ENCODE measurements around the gene ITPR1. TPM values are rescaled to one million over a fixed set of nuclear protein-coding genes. Genes with fewer than 3 reads are reported as not detected.

Gene ITPR1
- total and polyA plus RNA-seq, 10 of the 15 experiments (the other 5 are each of a cell fraction or from before 2014, with no cell fraction given), result 12.2 to 239 (median 28.4) TPM

DNA sequence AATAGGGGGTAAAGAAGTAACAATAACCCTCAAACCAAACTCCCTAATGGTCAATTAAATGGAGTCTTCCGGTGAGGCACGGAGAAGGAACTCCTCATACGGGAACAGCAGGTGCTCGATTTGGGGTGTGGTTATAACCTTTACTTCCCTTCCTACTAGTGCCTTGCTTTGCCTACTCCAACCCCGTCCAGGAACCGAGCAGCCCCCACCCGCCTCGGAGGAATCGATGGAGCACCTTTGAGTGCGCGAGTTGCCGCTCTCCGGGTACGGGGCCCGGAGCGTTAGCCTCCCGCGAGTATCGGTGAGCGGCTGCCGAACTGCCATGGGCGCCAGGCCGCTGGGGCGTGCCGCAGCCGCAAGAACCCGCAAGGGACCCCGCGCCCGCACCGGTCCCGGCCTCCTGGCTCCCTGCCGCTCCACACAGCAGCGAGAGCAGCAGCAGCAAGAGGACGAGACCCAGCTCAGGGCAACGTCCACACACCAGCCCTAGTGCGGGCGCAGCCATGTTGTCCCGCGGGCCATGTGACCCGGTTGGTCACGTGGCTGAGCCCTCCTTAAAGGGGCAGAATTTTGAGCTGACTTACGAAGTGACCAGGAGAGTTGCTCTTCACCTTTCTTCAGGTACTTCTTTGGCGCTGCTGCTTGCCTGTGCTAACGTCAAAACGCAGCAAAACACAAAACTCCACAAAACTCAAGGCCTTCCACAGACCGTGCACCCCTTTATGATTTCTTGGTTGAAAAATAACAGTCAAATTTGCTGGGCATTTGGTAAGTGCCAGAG, 26.2 kb upstream of the ITPR1 start, which contains the start of gene SUMF1 (continued):
- no peak for TF ChIP-seq MYB (IDR thresholded peaks at IDR 0.05; ENCODE audit: borderline replicate concordance, low read depth, low read length)
- TF ChIP-seq, protein P1, sequence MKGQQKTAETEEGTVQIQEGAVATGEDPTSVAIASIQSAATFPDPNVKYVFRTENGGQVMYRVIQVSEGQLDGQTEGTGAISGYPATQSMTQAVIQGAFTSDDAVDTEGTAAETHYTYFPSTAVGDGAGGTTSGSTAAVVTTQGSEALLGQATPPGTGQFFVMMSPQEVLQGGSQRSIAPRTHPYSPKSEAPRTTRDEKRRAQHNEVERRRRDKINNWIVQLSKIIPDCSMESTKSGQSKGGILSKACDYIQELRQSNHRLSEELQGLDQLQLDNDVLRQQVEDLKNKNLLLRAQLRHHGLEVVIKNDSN (IDR thresholded peaks at IDR 0.05; ENCODE audit: borderline replicate concordance, extremely low read length, insufficient read depth, low read depth, low read length), result peak; percentile 100
- peak in 1 of 2 experiments; percentile 55; a peak in 2 of 3 replicates for TF ChIP-seq EGR1 (IDR thresholded peaks at IDR 0.05; ENCODE audit: borderline replicate concordance in 1 of 2, low read depth in 2 of 2, low read length in 2 of 2)
- TF ChIP-seq ETV6 (conservative IDR thresholded peaks at IDR 0.05 in 1 of 2, IDR thresholded peaks at IDR 0.05 in 1 of 2; ENCODE audit: borderline replicate concordance in 1 of 2, low read depth in 1 of 2), result no peak
- TF ChIP-seq CHD2 (IDR thresholded peaks at IDR 0.05; ENCODE audit: borderline replicate concordance, low read depth, low read length), result no peak
- TF ChIP-seq SREBF1 (IDR thresholded peaks at IDR 0.05; ENCODE audit: low read length), result no peak; the same call in 1 of the 2 replicates
- TF ChIP-seq IKZF1 (conservative IDR thresholded peaks at IDR 0.05), result peak; percentile 91
- TF ChIP-seq, protein P2, sequence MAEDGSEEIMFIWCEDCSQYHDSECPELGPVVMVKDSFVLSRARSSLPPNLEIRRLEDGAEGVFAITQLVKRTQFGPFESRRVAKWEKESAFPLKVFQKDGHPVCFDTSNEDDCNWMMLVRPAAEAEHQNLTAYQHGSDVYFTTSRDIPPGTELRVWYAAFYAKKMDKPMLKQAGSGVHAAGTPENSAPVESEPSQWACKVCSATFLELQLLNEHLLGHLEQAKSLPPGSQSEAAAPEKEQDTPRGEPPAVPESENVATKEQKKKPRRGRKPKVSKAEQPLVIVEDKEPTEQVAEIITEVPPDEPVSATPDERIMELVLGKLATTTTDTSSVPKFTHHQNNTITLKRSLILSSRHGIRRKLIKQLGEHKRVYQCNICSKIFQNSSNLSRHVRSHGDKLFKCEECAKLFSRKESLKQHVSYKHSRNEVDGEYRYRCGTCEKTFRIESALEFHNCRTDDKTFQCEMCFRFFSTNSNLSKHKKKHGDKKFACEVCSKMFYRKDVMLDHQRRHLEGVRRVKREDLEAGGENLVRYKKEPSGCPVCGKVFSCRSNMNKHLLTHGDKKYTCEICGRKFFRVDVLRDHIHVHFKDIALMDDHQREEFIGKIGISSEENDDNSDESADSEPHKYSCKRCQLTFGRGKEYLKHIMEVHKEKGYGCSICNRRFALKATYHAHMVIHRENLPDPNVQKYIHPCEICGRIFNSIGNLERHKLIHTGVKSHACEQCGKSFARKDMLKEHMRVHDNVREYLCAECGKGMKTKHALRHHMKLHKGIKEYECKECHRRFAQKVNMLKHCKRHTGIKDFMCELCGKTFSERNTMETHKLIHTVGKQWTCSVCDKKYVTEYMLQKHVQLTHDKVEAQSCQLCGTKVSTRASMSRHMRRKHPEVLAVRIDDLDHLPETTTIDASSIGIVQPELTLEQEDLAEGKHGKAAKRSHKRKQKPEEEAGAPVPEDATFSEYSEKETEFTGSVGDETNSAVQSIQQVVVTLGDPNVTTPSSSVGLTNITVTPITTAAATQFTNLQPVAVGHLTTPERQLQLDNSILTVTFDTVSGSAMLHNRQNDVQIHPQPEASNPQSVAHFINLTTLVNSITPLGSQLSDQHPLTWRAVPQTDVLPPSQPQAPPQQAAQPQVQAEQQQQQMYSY (CRISPR knock-in tag; IDR thresholded peaks at IDR 0.05), result no peak
- TF ChIP-seq, protein P3, sequence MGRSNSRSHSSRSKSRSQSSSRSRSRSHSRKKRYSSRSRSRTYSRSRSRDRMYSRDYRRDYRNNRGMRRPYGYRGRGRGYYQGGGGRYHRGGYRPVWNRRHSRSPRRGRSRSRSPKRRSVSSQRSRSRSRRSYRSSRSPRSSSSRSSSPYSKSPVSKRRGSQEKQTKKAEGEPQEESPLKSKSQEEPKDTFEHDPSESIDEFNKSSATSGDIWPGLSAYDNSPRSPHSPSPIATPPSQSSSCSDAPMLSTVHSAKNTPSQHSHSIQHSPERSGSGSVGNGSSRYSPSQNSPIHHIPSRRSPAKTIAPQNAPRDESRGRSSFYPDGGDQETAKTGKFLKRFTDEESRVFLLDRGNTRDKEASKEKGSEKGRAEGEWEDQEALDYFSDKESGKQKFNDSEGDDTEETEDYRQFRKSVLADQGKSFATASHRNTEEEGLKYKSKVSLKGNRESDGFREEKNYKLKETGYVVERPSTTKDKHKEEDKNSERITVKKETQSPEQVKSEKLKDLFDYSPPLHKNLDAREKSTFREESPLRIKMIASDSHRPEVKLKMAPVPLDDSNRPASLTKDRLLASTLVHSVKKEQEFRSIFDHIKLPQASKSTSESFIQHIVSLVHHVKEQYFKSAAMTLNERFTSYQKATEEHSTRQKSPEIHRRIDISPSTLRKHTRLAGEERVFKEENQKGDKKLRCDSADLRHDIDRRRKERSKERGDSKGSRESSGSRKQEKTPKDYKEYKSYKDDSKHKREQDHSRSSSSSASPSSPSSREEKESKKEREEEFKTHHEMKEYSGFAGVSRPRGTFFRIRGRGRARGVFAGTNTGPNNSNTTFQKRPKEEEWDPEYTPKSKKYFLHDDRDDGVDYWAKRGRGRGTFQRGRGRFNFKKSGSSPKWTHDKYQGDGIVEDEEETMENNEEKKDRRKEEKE (IDR thresholded peaks at IDR 0.05), result no peak
- TF ChIP-seq ZNF274 (IDR thresholded peaks at IDR 0.05; ENCODE audit: insufficient read depth, insufficient read length), result no peak
- TF ChIP-seq, protein P4, sequence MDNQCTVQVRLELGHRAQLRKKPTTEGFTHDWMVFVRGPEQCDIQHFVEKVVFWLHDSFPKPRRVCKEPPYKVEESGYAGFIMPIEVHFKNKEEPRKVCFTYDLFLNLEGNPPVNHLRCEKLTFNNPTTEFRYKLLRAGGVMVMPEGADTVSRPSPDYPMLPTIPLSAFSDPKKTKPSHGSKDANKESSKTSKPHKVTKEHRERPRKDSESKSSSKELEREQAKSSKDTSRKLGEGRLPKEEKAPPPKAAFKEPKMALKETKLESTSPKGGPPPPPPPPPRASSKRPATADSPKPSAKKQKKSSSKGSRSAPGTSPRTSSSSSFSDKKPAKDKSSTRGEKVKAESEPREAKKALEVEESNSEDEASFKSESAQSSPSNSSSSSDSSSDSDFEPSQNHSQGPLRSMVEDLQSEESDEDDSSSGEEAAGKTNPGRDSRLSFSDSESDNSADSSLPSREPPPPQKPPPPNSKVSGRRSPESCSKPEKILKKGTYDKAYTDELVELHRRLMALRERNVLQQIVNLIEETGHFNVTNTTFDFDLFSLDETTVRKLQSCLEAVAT (IDR thresholded peaks at IDR 0.05), result no peak
- peak; percentile 12; the same call in 1 of the 2 replicates for TF ChIP-seq IRF4 (IDR thresholded peaks at IDR 0.05; ENCODE audit: low read depth, low read length)
- TF ChIP-seq, protein P5, sequence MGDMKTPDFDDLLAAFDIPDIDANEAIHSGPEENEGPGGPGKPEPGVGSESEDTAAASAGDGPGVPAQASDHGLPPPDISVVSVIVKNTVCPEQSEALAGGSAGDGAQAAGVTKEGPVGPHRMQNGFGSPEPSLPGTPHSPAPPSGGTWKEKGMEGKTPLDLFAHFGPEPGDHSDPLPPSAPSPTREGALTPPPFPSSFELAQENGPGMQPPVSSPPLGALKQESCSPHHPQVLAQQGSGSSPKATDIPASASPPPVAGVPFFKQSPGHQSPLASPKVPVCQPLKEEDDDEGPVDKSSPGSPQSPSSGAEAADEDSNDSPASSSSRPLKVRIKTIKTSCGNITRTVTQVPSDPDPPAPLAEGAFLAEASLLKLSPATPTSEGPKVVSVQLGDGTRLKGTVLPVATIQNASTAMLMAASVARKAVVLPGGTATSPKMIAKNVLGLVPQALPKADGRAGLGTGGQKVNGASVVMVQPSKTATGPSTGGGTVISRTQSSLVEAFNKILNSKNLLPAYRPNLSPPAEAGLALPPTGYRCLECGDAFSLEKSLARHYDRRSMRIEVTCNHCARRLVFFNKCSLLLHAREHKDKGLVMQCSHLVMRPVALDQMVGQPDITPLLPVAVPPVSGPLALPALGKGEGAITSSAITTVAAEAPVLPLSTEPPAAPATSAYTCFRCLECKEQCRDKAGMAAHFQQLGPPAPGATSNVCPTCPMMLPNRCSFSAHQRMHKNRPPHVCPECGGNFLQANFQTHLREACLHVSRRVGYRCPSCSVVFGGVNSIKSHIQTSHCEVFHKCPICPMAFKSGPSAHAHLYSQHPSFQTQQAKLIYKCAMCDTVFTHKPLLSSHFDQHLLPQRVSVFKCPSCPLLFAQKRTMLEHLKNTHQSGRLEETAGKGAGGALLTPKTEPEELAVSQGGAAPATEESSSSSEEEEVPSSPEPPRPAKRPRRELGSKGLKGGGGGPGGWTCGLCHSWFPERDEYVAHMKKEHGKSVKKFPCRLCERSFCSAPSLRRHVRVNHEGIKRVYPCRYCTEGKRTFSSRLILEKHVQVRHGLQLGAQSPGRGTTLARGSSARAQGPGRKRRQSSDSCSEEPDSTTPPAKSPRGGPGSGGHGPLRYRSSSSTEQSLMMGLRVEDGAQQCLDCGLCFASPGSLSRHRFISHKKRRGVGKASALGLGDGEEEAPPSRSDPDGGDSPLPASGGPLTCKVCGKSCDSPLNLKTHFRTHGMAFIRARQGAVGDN (IDR thresholded peaks at IDR 0.05), result 0 out of 2 replicates have a peak, but pooled peaks have one; percentile 54
- TF ChIP-seq MTA2 (IDR thresholded peaks at IDR 0.05; ENCODE audit: low read depth), result 0 out of 2 replicates have a peak, but pooled peaks have one; percentile 8

All from GM12878 (cell line).